ENCODE data around the gene APOO. TPM values are rescaled to one million over a fixed set of nuclear protein-coding genes. Genes with fewer than 3 reads are reported as not detected.

The APOO gene
- polyA plus RNA-seq, 1 donor, result 40.7 TPM

GRCh38 chrX:23788521-23788920 is 119.2 kb downstream of the APOO start:
- DNase-seq, result no peak

- no peak for DNase-seq
These were observed 120.0 kb downstream of the APOO start for GRCh38 chrX:23787745-23788118.

GRCh38 chrX:23786268-23786815 is 121.4 kb downstream of the APOO start:
- no peak for DNase-seq

GRCh38 chrX:23785580-23785979 is 122.2 kb downstream of the APOO start:
- no peak for DNase-seq

DNA sequence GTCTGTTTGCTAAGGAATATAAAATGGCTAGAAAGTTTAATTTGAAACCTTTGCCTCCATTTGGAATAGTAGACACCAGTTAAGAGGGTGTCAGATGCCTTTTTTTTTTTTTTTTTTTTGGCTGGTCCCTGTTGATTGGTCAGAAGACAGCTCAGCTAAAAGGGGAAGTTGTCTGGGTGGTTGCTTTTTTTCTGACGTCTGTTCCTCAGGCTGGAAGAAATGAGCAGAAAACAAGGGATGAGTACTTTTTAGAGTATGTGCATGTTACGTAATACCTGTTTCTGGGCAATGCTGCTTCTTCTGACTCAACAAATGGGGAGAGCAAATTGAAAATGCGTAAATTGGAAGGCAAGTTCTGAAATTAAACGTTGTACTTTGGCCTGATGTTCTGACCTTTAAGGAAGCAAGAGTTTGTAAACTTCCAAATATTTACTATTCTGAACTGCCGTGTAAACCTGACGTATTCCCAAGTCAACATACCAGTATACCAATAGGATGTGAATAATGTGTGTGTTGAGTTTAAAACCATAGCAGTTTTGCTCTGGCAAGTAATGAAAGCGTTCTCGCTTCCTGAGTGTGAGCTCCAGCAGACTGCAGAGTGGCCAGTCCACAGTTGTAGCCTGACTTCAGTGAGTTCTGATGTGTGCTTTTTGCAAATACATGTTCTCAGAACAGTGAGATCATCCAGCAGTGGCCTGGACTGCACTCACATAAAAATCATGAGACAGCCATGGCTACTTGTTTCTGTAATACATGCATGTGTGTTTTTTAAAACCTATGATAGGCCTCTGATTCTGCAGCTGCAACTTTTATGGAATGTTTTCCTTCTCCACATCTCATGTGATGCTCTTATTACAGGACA is 123.0 kb downstream of the APOO start:
- DNase-seq, result no peak

DNA sequence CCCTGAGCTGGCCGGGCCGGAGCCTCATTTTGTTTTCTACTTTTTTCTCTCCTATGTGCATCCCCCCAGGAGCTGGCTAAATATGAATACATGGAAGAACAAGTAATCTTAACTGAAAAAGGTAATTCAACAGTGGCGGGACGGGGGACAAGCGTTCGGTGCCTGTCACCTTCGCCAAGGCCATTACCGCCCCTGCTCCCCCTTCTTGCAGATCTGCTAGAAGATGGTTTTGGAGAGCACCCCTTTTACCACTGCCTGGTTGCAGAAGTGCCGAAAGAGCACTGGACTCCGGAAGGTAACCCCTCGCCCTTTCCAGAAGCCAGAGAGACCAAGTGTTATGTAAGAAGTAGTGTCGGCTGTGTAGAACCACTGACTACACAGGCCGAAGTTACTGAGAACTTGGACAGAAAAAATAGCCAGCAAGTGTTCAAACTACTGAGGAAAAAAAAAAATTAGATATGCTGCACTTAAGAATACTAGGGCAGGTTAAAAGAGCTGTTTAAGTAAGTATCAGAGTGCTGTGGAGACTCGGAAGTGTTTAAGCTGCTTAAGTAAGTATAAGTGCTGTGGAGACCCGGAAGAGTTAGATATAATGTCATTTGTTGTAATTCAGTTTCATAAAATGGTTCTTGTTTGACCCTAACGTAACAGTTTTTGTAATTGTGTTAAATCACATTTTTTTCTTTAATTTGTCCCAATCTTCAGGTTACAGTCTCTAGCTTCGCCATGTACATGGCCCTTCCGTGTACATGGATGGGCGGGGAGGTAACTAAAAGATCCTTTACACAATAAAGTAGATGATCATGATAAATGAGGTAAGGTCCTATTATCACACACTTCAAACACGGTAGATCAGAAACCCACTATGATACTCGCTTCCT is 123.9 kb downstream of the APOO start:
- no peak for DNase-seq

Other genes with a start within 250 kb of the APOO start
- gene PRDX4, start 240.4 kb downstream of the APOO start, polyA plus RNA-seq (ENCODE audit: insufficient read length), result 113 TPM
- gene ACOT9, start 164.7 kb downstream of the APOO start, polyA plus RNA-seq (ENCODE audit: insufficient read length), result 42.2 TPM
- gene SAT1, start 124.8 kb downstream of the APOO start, polyA plus RNA-seq (ENCODE audit: insufficient read length), result 248 TPM
- gene CXorf58, start 68 bp upstream of the APOO start, polyA plus RNA-seq (ENCODE audit: insufficient read length), result 0.43 TPM
- gene KLHL15, start 119.2 kb upstream of the APOO start, polyA plus RNA-seq (ENCODE audit: insufficient read length), result 16.4 TPM
- 231 TPM for gene EIF2S3, start 147.0 kb upstream of the APOO start, polyA plus RNA-seq (ENCODE audit: insufficient read length)
- gene ZFX, start 241.8 kb upstream of the APOO start, polyA plus RNA-seq (ENCODE audit: insufficient read length), result 36.1 TPM

Data from left kidney (tissue), 2 donors.